H1 (cell line): Measurements from ENCODE around the gene MFAP4.

Experiments used
- BACH1 ChIP-seq: IDR thresholded peaks from 2 replicates; pipeline ENCODE4 v1.6.1; 2012; ENCODE audit warnings: low read length, improper control_type of control experiment
- CBX5 ChIP-seq: fragments of 300-800, 300-1000 bp; sonication (generic); IDR thresholded peaks from 2 replicates; pipeline ENCODE4 v1.7.1; 2016; ENCODE audit warnings: antibody characterized with exemption, low read length, low read depth
- EP300 ChIP-seq, 2 experiments: IDR thresholded peaks; 1 replicate in 1 of 2; 2 replicates in 1 of 2; pipeline ENCODE4 v1.6.1; 2011 to 2012; ENCODE audit warnings: low read depth in 2 of 2, low read length in 2 of 2, mild to moderate bottlenecking in 2 of 2, borderline replicate concordance in 1 of 2, inconsistent platforms in 1 of 2, moderate library complexity in 1 of 2
- FOSL1 ChIP-seq: IDR thresholded peaks from 2 replicates; pipeline ENCODE4 v1.6.1; 2011; ENCODE audit warnings: mild to moderate bottlenecking, low read depth, low read length, moderate library complexity; ENCODE audit not compliant: insufficient read depth
- JUND ChIP-seq: IDR thresholded peaks from 2 replicates; pipeline ENCODE4 v1.6.1; 2011; ENCODE audit warnings: mild to moderate bottlenecking, improper control_type of control experiment, low read length
- MAFK ChIP-seq: IDR thresholded peaks from 2 replicates; pipeline ENCODE4 v1.6.1; 2012; ENCODE audit warnings: low read depth, mild to moderate bottlenecking, improper control_type of control experiment, low read length
- NRF1 ChIP-seq: IDR thresholded peaks from 2 replicates; pipeline ENCODE4 v1.6.1; 2011; ENCODE audit warnings: mild to moderate bottlenecking, low read depth, low read length, improper control_type of control experiment
- SP1 ChIP-seq: IDR thresholded peaks from 2 replicates; pipeline ENCODE4 v1.6.1; 2011; ENCODE audit warnings: low read depth, low read length
- TAF7 ChIP-seq: optimal IDR thresholded peaks from 2 replicates; pipeline ENCODE3; 2011; ENCODE audit warnings: low read depth, mild to moderate bottlenecking, inconsistent platforms, low read length, moderate library complexity, borderline replicate concordance
- TEAD4 ChIP-seq: IDR thresholded peaks from 2 replicates; pipeline ENCODE4 v1.6.1; 2012; ENCODE audit warnings: low read depth, low read length, inconsistent platforms, mixed read lengths
- TF ChIP-seq, protein P1 (sequence below), 3 experiments: IDR thresholded peaks; 1 replicate in 2 of 3; 2 replicates in 1 of 3; pipeline versions ENCODE4 v1.5.1 to v1.6.1; 2011; ENCODE audit warnings: low read length in 3 of 3, mild to moderate bottlenecking in 3 of 3, inconsistent platforms in 2 of 3, low read depth in 1 of 3, moderate library complexity in 1 of 3; ENCODE audit not compliant: insufficient read depth in 1 of 3; ENCODE audit errors: control extremely low read depth in 1 of 3
- TF ChIP-seq, protein P2 (sequence below): IDR thresholded peaks from 2 replicates; pipeline ENCODE4 v1.6.1; 2011; ENCODE audit warnings: low read length, improper control_type of control experiment

DNA sequence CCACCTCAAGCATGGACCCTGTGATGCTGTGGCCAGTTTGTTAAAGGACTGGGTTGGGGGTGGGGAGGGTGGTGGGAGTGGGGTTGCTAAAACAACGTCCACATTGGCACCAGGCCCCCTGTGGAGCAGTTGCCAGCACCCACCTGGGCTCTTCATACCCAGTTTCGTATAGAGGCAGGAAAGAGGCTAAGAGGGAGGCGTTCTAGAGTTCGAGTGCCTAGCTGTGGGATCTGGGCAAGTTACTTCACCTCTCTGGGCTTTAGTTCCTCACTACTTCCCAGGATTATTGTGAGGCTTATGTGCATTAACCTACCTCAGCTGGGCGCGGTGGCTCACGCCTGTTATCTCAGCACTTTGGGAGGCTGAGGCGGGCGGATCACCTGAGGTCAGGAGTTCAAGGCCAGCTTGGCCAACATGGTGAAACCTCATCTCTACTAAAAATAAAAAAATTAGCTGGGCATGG lies 1.4 kb downstream of the MFAP4 start:
- TF ChIP-seq SP1 (no peak), EP300 (IDR thresholded peaks at IDR 0.05; ENCODE audit: borderline replicate concordance in 1 of 2, low read depth in 2 of 2, low read length in 2 of 2) (no peak), TEAD4 (no peak), BACH1 (no peak), TAF7 (no peak), FOSL1 (no peak), NRF1 (no peak), MAFK (no peak), CBX5 (no peak), JUND (no peak)
- TF ChIP-seq, protein P1, sequence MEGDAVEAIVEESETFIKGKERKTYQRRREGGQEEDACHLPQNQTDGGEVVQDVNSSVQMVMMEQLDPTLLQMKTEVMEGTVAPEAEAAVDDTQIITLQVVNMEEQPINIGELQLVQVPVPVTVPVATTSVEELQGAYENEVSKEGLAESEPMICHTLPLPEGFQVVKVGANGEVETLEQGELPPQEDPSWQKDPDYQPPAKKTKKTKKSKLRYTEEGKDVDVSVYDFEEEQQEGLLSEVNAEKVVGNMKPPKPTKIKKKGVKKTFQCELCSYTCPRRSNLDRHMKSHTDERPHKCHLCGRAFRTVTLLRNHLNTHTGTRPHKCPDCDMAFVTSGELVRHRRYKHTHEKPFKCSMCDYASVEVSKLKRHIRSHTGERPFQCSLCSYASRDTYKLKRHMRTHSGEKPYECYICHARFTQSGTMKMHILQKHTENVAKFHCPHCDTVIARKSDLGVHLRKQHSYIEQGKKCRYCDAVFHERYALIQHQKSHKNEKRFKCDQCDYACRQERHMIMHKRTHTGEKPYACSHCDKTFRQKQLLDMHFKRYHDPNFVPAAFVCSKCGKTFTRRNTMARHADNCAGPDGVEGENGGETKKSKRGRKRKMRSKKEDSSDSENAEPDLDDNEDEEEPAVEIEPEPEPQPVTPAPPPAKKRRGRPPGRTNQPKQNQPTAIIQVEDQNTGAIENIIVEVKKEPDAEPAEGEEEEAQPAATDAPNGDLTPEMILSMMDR (IDR thresholded peaks at IDR 0.05; ENCODE audit: control extremely low read depth in 1 of 3, insufficient read depth in 1 of 3, low read depth in 1 of 3, low read length in 3 of 3), result no peak
- TF ChIP-seq, protein P2, sequence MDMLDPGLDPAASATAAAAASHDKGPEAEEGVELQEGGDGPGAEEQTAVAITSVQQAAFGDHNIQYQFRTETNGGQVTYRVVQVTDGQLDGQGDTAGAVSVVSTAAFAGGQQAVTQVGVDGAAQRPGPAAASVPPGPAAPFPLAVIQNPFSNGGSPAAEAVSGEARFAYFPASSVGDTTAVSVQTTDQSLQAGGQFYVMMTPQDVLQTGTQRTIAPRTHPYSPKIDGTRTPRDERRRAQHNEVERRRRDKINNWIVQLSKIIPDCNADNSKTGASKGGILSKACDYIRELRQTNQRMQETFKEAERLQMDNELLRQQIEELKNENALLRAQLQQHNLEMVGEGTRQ, result no peak
